Measurements from ENCODE around the gene B3GLCT.

The B3GLCT gene

GRCh38 chr13:31182987-31183386 lies 16.8 kb upstream of the B3GLCT start:
- TF ChIP-seq CTCF (conservative IDR thresholded peaks at IDR 0.05; ENCODE audit: low read depth, low read length), result no peak

DNA sequence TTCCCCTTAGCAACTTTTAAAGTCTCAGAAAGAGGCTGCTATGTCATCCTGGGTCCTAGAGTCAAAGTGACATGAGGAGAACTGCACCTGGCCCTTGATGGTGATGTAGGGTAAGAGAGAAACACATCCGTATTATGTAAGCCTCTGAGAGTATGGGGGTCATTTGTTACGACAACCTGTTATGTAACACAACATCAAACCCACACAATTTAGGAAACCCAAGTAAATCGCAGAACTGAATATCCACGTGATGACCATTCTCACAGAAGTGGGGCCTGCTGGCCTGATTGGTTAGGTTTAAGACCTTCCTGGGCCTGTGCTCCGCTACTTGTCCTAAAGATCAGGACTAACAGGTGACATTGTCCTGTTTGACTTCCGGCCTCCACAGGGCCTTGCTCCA lies 15.3 kb upstream of the B3GLCT start:
- TF ChIP-seq CTCF (conservative IDR thresholded peaks at IDR 0.05; ENCODE audit: low read depth, low read length), result no peak
- DNase-seq (ENCODE audit: low read depth), result no peak
- no peak overlapping the region for H3K4me3 ChIP-seq (ENCODE audit: low read depth, low read length)

More at GRCh38 chr13:31182987-31183386, 16.8 kb upstream of the B3GLCT start:
- DNase-seq (ENCODE audit: low read depth), result no peak
- no peak overlapping the region for H3K4me3 ChIP-seq (ENCODE audit: low read depth, low read length)

DNA sequence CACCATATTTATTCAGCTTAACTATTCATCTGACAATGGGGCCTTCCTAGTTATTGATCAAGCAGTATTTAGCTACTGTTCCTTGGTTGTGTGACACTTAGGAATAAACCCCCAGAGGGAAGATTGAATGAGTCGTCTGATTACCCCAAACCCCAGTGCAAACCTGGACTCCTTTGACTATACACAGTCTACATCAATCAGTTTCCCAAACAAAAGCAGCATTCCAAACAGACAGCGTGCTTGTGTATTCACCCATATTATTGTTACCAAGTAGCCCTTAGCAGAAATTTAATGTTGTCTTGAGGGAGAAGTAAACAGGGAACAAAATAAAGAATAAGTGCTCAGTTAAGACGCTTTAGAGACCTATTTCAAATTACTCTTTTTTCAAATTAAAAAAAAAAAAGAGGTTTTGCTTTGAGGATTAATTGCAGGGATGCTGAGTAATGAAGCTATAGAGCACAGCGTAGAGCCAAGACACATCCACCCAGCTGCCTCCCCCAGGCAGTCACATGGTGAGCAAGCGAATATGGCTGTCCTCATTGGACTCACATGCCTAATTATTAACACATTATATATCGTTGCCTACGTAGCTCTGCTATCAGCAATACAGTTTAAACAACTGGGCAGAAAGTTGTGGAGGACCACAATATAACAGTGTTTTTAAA lies 14.7 kb upstream of the B3GLCT start:
- no peak overlapping the region for H3K4me3 ChIP-seq (ENCODE audit: low read depth, low read length)
- DNase-seq (ENCODE audit: low read depth), result no peak
- no peak for TF ChIP-seq CTCF (conservative IDR thresholded peaks at IDR 0.05; ENCODE audit: low read depth, low read length)

- DNase-seq (ENCODE audit: low read depth), result no peak
- TF ChIP-seq CTCF (conservative IDR thresholded peaks at IDR 0.05; ENCODE audit: low read depth, low read length), result no peak
- no peak overlapping the region for H3K4me3 ChIP-seq (ENCODE audit: low read depth, low read length)
Measured at GRCh38 chr13:31191748-31192147, 8.0 kb upstream of the B3GLCT start.

GRCh38 chr13:31192306-31192705 lies 7.5 kb upstream of the B3GLCT start:
- H3K4me3 ChIP-seq (ENCODE audit: low read depth, low read length), result no peak overlapping the region
- no peak for DNase-seq (ENCODE audit: low read depth)
- TF ChIP-seq CTCF (conservative IDR thresholded peaks at IDR 0.05; ENCODE audit: low read depth, low read length), result no peak

GRCh38 chr13:31195616-31196015 lies 4.2 kb upstream of the B3GLCT start:
- TF ChIP-seq CTCF (conservative IDR thresholded peaks at IDR 0.05; ENCODE audit: low read depth, low read length), result no peak
- no peak overlapping the region for H3K4me3 ChIP-seq (ENCODE audit: low read depth, low read length)
- no peak for DNase-seq (ENCODE audit: low read depth)

GRCh38 chr13:31196992-31197391 lies 2.8 kb upstream of the B3GLCT start:
- no peak overlapping the region for H3K4me3 ChIP-seq (ENCODE audit: low read depth, low read length)
- TF ChIP-seq CTCF (conservative IDR thresholded peaks at IDR 0.05; ENCODE audit: low read depth, low read length), result no peak

More at GRCh38 chr13:31196992-31197391, 2.8 kb upstream of the B3GLCT start:
- no peak for DNase-seq (ENCODE audit: low read depth)

Data from choroid plexus epithelial cell (primary cell).